Peyer's patch (tissue), 4 donors: Measurements from ENCODE around the gene CDH23. TPM values are rescaled to one million over a fixed set of nuclear protein-coding genes. Genes with fewer than 3 reads are reported as not detected.

Source experiments
- DNase-seq, 3 donors: peaks; one replicate each; pipeline ENCODE4 v3.0.0-alpha.2; 2017 to 2019
- H3K27ac ChIP-seq, 4 donors: fragments of 200-600 bp; sonication (generic); one replicate each; pipeline ENCODE4 v1.5.1; 2016 to 2019
- H3K27me3 ChIP-seq, 2 donors: fragments of 200-600 bp; sonication (generic); one replicate each; pipeline ENCODE4 v1.5.1; 2019
- H3K36me3 ChIP-seq, 3 donors: fragments of 200-600 bp; sonication (generic); one replicate each; pipeline ENCODE4 v1.5.1; 2016 to 2019
- H3K4me1 ChIP-seq, 4 donors: fragments of 200-600 bp; sonication (generic); one replicate each; pipeline ENCODE4 v1.5.1; 2016 to 2019
- H3K4me3 ChIP-seq, 4 donors: fragments of 200-600 bp; sonication (generic); 1 replicate in 3 of 4; 2 replicates in 1 of 4; pipeline ENCODE4 v1.5.1; 2016 to 2019; ENCODE audit warnings: mild to moderate bottlenecking in 1 of 4
- H3K9me3 ChIP-seq, 4 donors: fragments of 200-600 bp; sonication (generic); one replicate each; pipeline ENCODE4 v1.5.1; 2016 to 2019; ENCODE audit warnings: mild to moderate bottlenecking in 1 of 4
- CTCF ChIP-seq, 6 experiments: fragments of 450-650 bp in 4 of 6; fragments of 200-600 bp in 2 of 6; sonication (generic) in 1 of 6; IDR thresholded peaks; one replicate each; pipeline ENCODE4 v1.5.1; 2017 to 2019; ENCODE audit warnings: antibody characterized with exemption in 6 of 6, mild to moderate bottlenecking in 3 of 6, moderate library complexity in 1 of 6
- POLR2A ChIP-seq, 2 donors: fragments of 450-650 bp; IDR thresholded peaks; one replicate each; pipeline ENCODE4 v1.5.1; 2017; ENCODE audit warnings: antibody characterized with exemption in 2 of 2, mild to moderate bottlenecking in 2 of 2, moderate library complexity in 2 of 2
- total RNA-seq, 4 donors: library from RNA; depleted of rRNA; stranded (reverse); fragments of >200 nt; gene quantifications; one replicate each; pipeline ENCODE4 v1.1.0, GENCODE V29; 2016

Gene CDH23
- total RNA-seq, 4 donors from 2014 or later: 3.2 to 9.9 (median 5.4) TPM

GRCh38 chr10:71375952-71376351, 20.8 kb upstream of the CDH23 start:
- peaks cover 0 to 20% (median 11%) of the 10 kb centered on the region in 4 donors for H3K4me1 ChIP-seq
- H3K27me3 ChIP-seq: no peaks in the 10 kb centered on the region
- no peak overlapping the region for H3K27ac ChIP-seq
- H3K4me3 ChIP-seq: no peak overlapping the region
- DNase-seq: no peak
- H3K36me3 ChIP-seq: no peaks in the 10 kb centered on the region
- TF ChIP-seq POLR2A (IDR thresholded peaks at IDR 0.05): no peak
- no peak for TF ChIP-seq CTCF (IDR thresholded peaks at IDR 0.05)
- H3K9me3 ChIP-seq: no peaks in the 10 kb centered on the region

GRCh38 chr10:71378336-71379117, 18.2 kb upstream of the CDH23 start:
- no peak overlapping the region for H3K4me3 ChIP-seq
- H3K4me1 ChIP-seq: peaks cover 0 to 16% (median 10%) of the 10 kb centered on the region in 4 donors
- no peaks in the 10 kb centered on the region for H3K27me3 ChIP-seq
- no peaks in the 10 kb centered on the region for H3K9me3 ChIP-seq
- H3K27ac ChIP-seq: peak overlapping the region in 3 of 4 donors; percentile 2 to 39 (median 32)
- DNase-seq: no peak
- no peaks in the 10 kb centered on the region for H3K36me3 ChIP-seq
- TF ChIP-seq CTCF (IDR thresholded peaks at IDR 0.05): no peak
- TF ChIP-seq POLR2A (IDR thresholded peaks at IDR 0.05): no peak

- Histone ChIP-seq H3K4me3 (no peak overlapping the region), H3K27ac (peak overlapping the region in 2 of 4 donors; percentile 2 to 32), H3K9me3 (no peaks in the 10 kb centered on the region), H3K4me1 (peaks cover 0 to 16% (median 10%) of the 10 kb centered on the region in 4 donors), H3K36me3 (no peaks in the 10 kb centered on the region), H3K27me3 (no peaks in the 10 kb centered on the region)
- no peak for TF ChIP-seq POLR2A (IDR thresholded peaks at IDR 0.05)
- DNase-seq: no peak
Observed at GRCh38 chr10:71379118-71379766, 17.5 kb upstream of the CDH23 start.

GRCh38 chr10:71380841-71381240, 15.9 kb upstream of the CDH23 start:
- Histone ChIP-seq H3K4me1 (peaks cover 0 to 16% (median 10%) of the 10 kb centered on the region in 4 donors), H3K9me3 (no peaks in the 10 kb centered on the region), H3K36me3 (no peaks in the 10 kb centered on the region), H3K4me3 (no peak overlapping the region), H3K27me3 (no peaks in the 10 kb centered on the region), H3K27ac (no peak overlapping the region)
- TF ChIP-seq CTCF (IDR thresholded peaks at IDR 0.05): no peak
- TF ChIP-seq POLR2A (IDR thresholded peaks at IDR 0.05): no peak
- no peak for DNase-seq

- Histone ChIP-seq H3K9me3 (no peaks in the 10 kb centered on the region), H3K36me3 (no peaks in the 10 kb centered on the region), H3K4me3 (no peak overlapping the region), H3K4me1 (peaks cover 0 to 16% (median 10%) of the 10 kb centered on the region in 4 donors), H3K27me3 (no peaks in the 10 kb centered on the region), H3K27ac (no peak overlapping the region)
- no peak for DNase-seq
- TF ChIP-seq POLR2A (IDR thresholded peaks at IDR 0.05) (no peak), CTCF (IDR thresholded peaks at IDR 0.05) (no peak)
Observed at GRCh38 chr10:71381611-71382010, 15.1 kb upstream of the CDH23 start.

GRCh38 chr10:71382028-71382427, 14.7 kb upstream of the CDH23 start:
- Histone ChIP-seq H3K4me1 (peaks cover 0 to 16% (median 10%) of the 10 kb centered on the region in 4 donors), H3K27ac (no peak overlapping the region), H3K27me3 (no peaks in the 10 kb centered on the region), H3K9me3 (no peaks in the 10 kb centered on the region), H3K4me3 (no peak overlapping the region), H3K36me3 (no peaks in the 10 kb centered on the region)
- TF ChIP-seq POLR2A (IDR thresholded peaks at IDR 0.05) (no peak), CTCF (IDR thresholded peaks at IDR 0.05) (no peak)
- DNase-seq: no peak
